Activated CD8-positive, alpha-beta memory T cell treated with anti-CD3 and anti-CD28 coated beads for 36 hours (primary cell): ENCODE results near the gene PFN1. TPM values are rescaled to one million over a fixed set of nuclear protein-coding genes. Genes with fewer than 3 reads are reported as not detected.

Source experiments
- CTCF ChIA-PET: fragments of 350-600 bp; sonication (Branson Sonifier 250); formaldehyde crosslinking; loops from one replicate; lab custom pipeline; 2021; ENCODE audit warnings: antibody characterized with exemption; lab: Charles Lee
- POLR2A ChIA-PET: fragments of 350-600 bp; sonication (Branson Sonifier 250); formaldehyde crosslinking; loops from one replicate; lab custom pipeline; 2021; ENCODE audit warnings: antibody characterized with exemption; lab: Charles Lee
- total RNA-seq, 2 experiments: library from RNA; stranded (reverse); gene quantifications; one replicate each; pipeline ENCODE4 v1.2.3, GENCODE V29; 2021

PFN1 gene
- total RNA-seq, 2 experiments from 2014 or later, result 1,847 to 1,866 TPM

GRCh38 chr17:4940555-4941318, 7.6 kb downstream of the PFN1 start:
- ChIA-PET CTCF (interaction anchor here (0.9 to 3.4 kb wide), 8 partner anchors 8 to 45 kb away, joined by 3 to 14 read pairs (median 4); partner anchors contain the start of genes C17orf107, CHRNE, ENO3 and PFN1), POLR2A (interaction anchor here (1.1 to 2.8 kb wide), 5 partner anchors 8 to 57 kb away, joined by 4 to 33 read pairs (median 6); partner anchors contain the start of genes C17orf107, KIF1C, PFN1 and SPAG7)

- ChIA-PET CTCF (interaction anchor here (0.9 to 3.4 kb wide), 8 partner anchors 9 to 46 kb away, joined by 3 to 14 read pairs (median 4); partner anchors contain the start of genes C17orf107, CHRNE, ENO3 and PFN1), POLR2A (interaction anchor here (0.6 to 2.8 kb wide), 7 partner anchors 9 to 600 kb away, joined by 3 to 33 read pairs (median 4); partner anchors contain the start of genes C17orf107, KIF1C, PFN1 and SPAG7)
These were observed 8.4 kb downstream of the PFN1 start, which contains the start of the genes RNF167 and SLC25A11 for GRCh38 chr17:4939796-4940554. TSS of gene RNF167 (plus strand) at chr17:4940268. CDS start at chr17:4940910, 642 bp downstream. TSS of gene SLC25A11 (minus strand) at chr17:4940046. CDS start at chr17:4939910, 136 bp downstream.

- POLR2A ChIA-PET, result interaction anchor here (0.6 to 2.8 kb wide), 8 partner anchors 10 to 600 kb away, joined by 3 to 33 read pairs (median 4); partner anchors contain the start of genes C17orf107, PFN1 and SPAG7
- CTCF ChIA-PET, result interaction anchor here (1.0 to 3.4 kb wide), 6 partner anchors 9 to 46 kb away, joined by 3 to 14 read pairs (median 5); partner anchors contain the start of genes C17orf107, CHRNE, PFN1 and SPAG7
These were observed 8.9 kb downstream of the PFN1 start for GRCh38 chr17:4939546-4939795.

- POLR2A ChIA-PET, result interaction anchor here (0.6 to 2.8 kb wide), 6 partner anchors 10 to 56 kb away, joined by 3 to 33 read pairs (median 5); partner anchors contain the start of genes C17orf107, PFN1 and SPAG7
- CTCF ChIA-PET, result interaction anchor here (1.0 to 3.4 kb wide), 4 partner anchors 29 to 40 kb away, joined by 4 to 14 read pairs (median 8); partner anchors contain the start of genes C17orf107, CHRNE and SPAG7
These were observed 9.4 kb downstream of the PFN1 start for GRCh38 chr17:4938688-4939545.

- ChIA-PET POLR2A (no interaction called here), CTCF (interaction anchor here (3.4 kb wide), 1 partner anchor 35 kb away, joined by 12 read pairs; the partner anchor contains the start of gene CHRNE)
These were observed 10.2 kb downstream of the PFN1 start for GRCh38 chr17:4938069-4938491.

GRCh38 chr17:4937553-4937952, 10.8 kb downstream of the PFN1 start:
- POLR2A ChIA-PET, result no interaction called here
- CTCF ChIA-PET, result no interaction called here

- POLR2A ChIA-PET, result no interaction called here
- CTCF ChIA-PET, result interaction anchor here (0.8 kb wide), 1 partner anchor 444 kb away, joined by 3 read pairs; no protein-coding TSS in a partner anchor
These were observed 11.9 kb downstream of the PFN1 start for GRCh38 chr17:4936436-4936835.

- POLR2A ChIA-PET, result no interaction called here
- CTCF ChIA-PET, result no interaction called here
These were observed 12.7 kb downstream of the PFN1 start for GRCh38 chr17:4935650-4936049.

- ChIA-PET CTCF (interaction anchor here (0.6 kb wide), 1 partner anchor 12 kb away, joined by 3 read pairs; no protein-coding TSS in a partner anchor), POLR2A (interaction anchor here (0.6 kb wide), 1 partner anchor 1728 kb away, joined by 4 read pairs; no protein-coding TSS in a partner anchor)
These were observed 14.0 kb downstream of the PFN1 start for GRCh38 chr17:4934173-4934979.

GRCh38 chr17:4933646-4934045, 14.7 kb downstream of the PFN1 start:
- ChIA-PET POLR2A (no interaction called here), CTCF (no interaction called here)

- POLR2A ChIA-PET, result interaction anchor here (0.5 to 0.9 kb wide), 3 partner anchors 9 to 131 kb away, joined by 3 to 5 read pairs (median 3); partner anchors contain the start of genes C17orf114 and SPAG7
- CTCF ChIA-PET, result no interaction called here
These were observed 15.6 kb downstream of the PFN1 start for GRCh38 chr17:4932756-4933155.

GRCh38 chr17:4931963-4932362, 16.4 kb downstream of the PFN1 start, which contains the start of gene GP1BA:
TSS of gene GP1BA (plus strand) at chr17:4932277. CDS start at chr17:4932605, 328 bp downstream.
- ChIA-PET CTCF (no interaction called here), POLR2A (interaction anchor here (0.6 kb wide), 1 partner anchor 264 kb away, joined by 3 read pairs; no protein-coding TSS in a partner anchor)

GRCh38 chr17:4928881-4929280, 19.4 kb downstream of the PFN1 start:
- ChIA-PET POLR2A (interaction anchor here (0.5 kb wide), 1 partner anchor 36 kb away, joined by 10 read pairs; no protein-coding TSS in a partner anchor), CTCF (no interaction called here)

GRCh38 chr17:4926577-4927335, 21.6 kb downstream of the PFN1 start:
- CTCF ChIA-PET, result interaction anchor here (0.6 kb wide), 1 partner anchor 25 kb away, joined by 3 read pairs; no protein-coding TSS in a partner anchor

GRCh38 chr17:4921320-4921719, 27.0 kb downstream of the PFN1 start:
- CTCF ChIA-PET, result no interaction called here
- POLR2A ChIA-PET, result no interaction called here

More at GRCh38 chr17:4926577-4927335, 21.6 kb downstream of the PFN1 start:
- POLR2A ChIA-PET, result interaction anchor here (0.6 kb wide), 1 partner anchor 48 kb away, joined by 3 read pairs; no protein-coding TSS in a partner anchor
